ENCODE data around the gene MDH1.
A peak's percentile ranks its signal among the peaks of the same experiment; 100 is the strongest.

MDH1 gene

GRCh38 chr2:63632382-63632781 lies 43.6 kb downstream of the MDH1 start:
- no peak for DNase-seq (ENCODE audit: low read depth in 3 of 3)

DNA sequence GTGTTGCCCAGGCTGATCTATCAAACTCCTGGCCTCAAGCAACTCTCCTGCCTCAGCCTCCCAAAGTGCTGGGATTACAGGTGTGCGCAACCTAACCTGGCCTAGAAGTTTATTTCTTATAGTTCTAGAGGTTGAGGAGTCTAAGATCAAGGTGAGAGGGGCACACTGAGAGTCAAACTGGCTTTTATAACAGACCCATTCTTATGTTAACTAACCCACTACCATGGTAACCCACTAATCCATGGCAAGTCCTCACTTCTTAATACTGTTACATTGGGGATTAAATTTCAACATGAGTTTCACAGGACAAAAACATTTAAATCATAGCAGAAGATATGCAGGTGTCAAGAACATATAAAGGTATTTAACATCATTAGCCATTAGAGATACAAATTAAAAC lies 50.6 kb downstream of the MDH1 start:
- no peak for DNase-seq (ENCODE audit: low read depth in 3 of 3)

DNA sequence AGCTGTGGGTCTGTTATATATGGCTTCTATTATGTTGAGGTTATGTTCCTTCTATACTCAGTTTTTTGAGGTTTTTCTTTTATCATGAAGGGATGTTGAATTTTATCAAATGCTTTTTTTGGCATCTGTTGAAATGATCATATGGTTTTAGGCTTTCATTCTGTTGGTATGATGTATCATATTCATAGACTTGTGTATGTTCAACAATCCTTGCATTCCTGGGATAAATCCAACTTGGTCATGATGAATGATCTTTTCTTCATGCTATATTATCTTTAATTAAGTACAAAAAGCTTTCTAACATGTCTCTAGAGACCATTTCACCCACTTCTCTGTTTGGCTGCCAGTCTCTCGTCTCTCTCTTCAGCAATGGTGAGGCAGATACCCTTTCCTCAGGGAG lies 54.2 kb downstream of the MDH1 start:
- no peak for DNase-seq (ENCODE audit: low read depth in 3 of 3)

GRCh38 chr2:63643486-63643885 lies 54.7 kb downstream of the MDH1 start:
- no peak for DNase-seq (ENCODE audit: low read depth in 3 of 3)

DNA sequence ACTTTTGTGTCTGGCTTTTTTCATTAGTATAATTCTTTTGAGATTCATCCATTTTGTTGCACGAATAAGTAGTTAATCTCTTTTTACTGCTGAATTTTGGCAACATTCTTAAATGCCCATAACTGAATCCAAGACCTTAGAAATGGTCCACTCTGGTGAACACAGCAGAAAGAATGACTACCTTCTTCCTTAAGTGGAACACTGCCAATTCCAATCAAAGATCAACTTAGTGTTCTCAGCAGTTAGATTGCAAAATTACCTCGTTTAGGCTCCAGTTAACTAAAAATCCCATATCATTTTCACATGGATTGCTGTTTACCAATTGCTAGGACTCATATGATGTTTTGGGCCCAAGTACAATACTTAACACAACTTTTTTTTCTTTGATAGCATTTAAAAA lies 59.9 kb downstream of the MDH1 start:
- DNase-seq (ENCODE audit: low read depth in 3 of 3), result no peak

DNA sequence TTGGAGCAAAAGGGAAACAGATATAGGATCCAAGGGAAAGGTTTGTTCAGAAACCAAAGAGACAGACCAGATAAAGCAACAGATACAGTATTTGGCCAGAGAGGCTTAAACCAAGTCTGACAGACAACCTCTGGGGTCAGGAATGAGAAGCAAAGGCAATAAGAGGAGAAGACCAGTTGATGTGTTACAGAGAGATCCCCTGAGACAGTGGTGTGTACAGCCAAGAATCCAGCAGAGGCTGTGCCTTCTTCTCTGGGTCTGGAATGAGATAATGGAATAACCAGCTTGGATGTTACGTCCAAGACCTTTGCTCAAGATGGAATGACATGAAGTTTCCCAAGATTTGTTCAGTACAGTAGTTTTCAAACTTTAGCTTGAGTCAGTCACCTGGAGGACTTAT lies 61.1 kb downstream of the MDH1 start:
- no peak for DNase-seq (ENCODE audit: low read depth in 3 of 3)

DNA sequence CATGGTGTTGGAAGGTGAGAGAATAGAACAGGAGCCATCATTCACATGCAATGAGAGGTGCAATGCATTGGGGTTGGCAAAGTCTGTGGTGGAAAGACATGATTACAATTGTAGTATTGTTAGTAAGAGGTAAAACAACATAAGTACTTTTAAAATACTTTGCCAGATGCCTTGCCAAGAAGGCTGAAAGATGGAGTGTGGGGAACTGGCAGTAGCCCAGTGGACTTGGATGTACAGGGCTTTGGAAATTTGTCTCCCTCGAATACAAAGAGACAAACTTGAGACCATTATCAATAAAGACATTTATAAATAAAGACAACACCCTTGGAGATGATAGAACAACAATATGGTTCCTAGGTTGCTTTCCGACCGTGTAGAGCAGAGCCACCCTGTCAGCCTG lies 62.0 kb downstream of the MDH1 start:
- DNase-seq (ENCODE audit: low read depth in 3 of 3), result no peak

DNA sequence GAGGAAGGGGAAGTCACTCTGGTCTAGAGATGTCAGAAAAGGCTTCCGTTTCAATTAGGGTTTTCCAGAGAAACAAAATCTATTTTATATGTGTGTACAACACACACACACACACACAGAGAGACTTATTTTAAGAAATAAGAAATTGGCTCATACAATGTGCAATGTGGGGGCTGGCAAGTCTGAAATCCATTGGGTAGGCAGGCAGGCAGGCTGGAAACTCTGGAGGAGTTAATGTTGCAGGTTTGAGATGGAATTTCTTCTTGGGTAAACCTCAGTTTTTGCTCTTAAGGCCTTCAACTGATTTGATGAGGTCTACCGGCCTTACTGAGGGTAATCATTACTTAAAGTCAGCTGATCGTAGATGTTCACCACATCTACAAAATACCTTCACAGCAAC lies 62.6 kb downstream of the MDH1 start:
- no peak for DNase-seq (ENCODE audit: low read depth in 3 of 3)

DNA sequence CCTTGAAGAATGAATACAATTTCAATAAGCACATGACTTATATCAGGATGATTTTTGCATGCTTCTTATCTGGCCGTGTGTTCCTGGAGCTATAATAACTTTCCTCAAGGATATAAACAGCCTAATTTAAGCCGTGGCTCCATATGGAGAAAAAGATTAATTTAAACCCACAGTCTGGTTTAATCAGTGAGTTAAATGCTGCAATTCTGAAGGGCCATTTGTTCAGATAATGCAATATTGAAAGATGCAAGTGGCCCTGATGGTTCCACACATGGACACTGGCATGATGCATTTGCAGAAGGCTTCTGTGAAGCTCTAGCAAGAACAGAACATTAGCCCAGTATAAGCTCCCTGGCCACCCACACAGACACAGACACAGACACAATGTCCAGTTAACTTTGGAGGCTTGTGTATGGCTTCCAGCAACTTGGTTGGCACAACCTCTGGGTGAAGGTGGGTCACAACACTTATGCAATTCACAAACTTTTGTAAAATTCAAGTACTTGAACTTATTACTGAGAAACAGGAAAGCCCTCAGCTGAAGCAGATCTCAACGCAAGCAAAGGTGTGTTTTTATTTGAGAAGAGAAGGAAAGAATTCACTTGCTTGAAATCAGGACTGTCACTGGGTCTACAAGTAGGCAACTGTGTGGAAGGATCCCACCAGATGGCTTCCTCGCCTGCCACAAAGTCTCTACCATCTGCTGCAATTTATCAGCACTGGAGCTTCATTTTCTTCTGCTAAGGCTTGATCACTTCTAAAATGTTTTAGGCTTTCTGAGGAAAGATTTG lies 63.3 kb downstream of the MDH1 start:
- no peak for DNase-seq (ENCODE audit: low read depth in 3 of 3)

- DNase-seq (ENCODE audit: low read depth in 3 of 3), result no peak
Observed at GRCh38 chr2:63652652-63652985, 63.9 kb downstream of the MDH1 start.

- DNase-seq (ENCODE audit: low read depth in 3 of 3), result peak in 1 of 3 experiments; percentile 7
Observed at GRCh38 chr2:63654959-63655358, 66.2 kb downstream of the MDH1 start.

Measured in stimulated activated CD4-positive, alpha-beta T cell treated with anti-CD3 and anti-CD28 coated beads, TNF-alpha, amount 100 ng/mL, for 24 hours (primary cell).